Measurements from ENCODE around the gene CIBAR2. TPM values are rescaled to one million over a fixed set of nuclear protein-coding genes. Genes with fewer than 3 reads are reported as not detected.
A peak's percentile ranks its signal among the peaks of the same experiment; 100 is the strongest.

CIBAR2 gene
- total RNA-seq, 3 donors from 2014 or later (not counting 1 experiment from before 2014, with no cell fraction given) = not detected

DNA sequence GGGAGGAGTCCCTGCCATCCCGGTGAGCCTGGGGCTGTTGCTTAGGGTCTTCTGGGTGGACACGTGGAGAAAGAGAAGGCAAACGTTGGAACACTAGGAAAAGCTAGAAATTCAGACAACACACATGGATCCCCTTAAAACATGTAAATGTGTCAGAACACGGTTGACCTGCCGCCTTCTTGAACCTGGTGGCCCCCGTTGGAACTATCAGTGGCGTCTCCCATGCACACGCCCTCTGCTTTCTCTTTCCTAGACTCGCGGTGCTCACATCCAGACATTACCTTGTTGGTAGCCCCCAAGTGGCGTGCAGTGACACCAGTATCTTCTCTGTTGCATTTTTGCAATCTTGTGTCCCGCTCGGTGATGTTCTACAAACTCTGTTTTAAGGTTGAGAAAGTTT is 18.6 kb downstream of the CIBAR2 start:
- H3K4me3 ChIP-seq (ENCODE audit: low read length) = no peak overlapping the region
- no peaks in the 10 kb centered on the region for H3K9me3 Mint-ChIP-seq
- 86% methylated on average over 13 of the region's 13 CpGs for WGBS (ENCODE audit: insufficient coverage)
- H3K27ac ChIP-seq (ENCODE audit: low read length) = no peak overlapping the region
- H3K4me3 Mint-ChIP-seq = no peak overlapping the region
- H3K27ac Mint-ChIP-seq = no peak overlapping the region
- H3K36me3 Mint-ChIP-seq = no peaks in the 10 kb centered on the region
- H3K4me1 Mint-ChIP-seq = peaks cover 1 to 6% of the 10 kb centered on the region in 2 donors
- H3K9me3 ChIP-seq (ENCODE audit: control insufficient read depth, insufficient read depth, low read length) = no peaks in the 10 kb centered on the region
- intact Hi-C loops (cut with micrococcal nuclease) = no loop called here
- H3K4me1 ChIP-seq (ENCODE audit: control insufficient read depth, insufficient read depth, low read length) = peaks cover 16% of the 10 kb centered on the region
- no peak for TF ChIP-seq CTCF (IDR thresholded peaks at IDR 0.05)
- H3K27me3 ChIP-seq (ENCODE audit: control insufficient read depth, insufficient read depth, low read length) = no peaks in the 10 kb centered on the region
- DNase-seq (no peak), ATAC-seq (no peak)
- H3K27me3 Mint-ChIP-seq (ENCODE audit: low read depth in 2 of 2) = no peaks in the 10 kb centered on the region
- peaks cover 2% of the 10 kb centered on the region for H3K36me3 ChIP-seq (ENCODE audit: control insufficient read depth, insufficient read depth, low read length)

- no peak for TF ChIP-seq CTCF (IDR thresholded peaks at IDR 0.05)
Observed at GRCh38 chr16:85092851-85093250, 19.4 kb downstream of the CIBAR2 start.

DNA sequence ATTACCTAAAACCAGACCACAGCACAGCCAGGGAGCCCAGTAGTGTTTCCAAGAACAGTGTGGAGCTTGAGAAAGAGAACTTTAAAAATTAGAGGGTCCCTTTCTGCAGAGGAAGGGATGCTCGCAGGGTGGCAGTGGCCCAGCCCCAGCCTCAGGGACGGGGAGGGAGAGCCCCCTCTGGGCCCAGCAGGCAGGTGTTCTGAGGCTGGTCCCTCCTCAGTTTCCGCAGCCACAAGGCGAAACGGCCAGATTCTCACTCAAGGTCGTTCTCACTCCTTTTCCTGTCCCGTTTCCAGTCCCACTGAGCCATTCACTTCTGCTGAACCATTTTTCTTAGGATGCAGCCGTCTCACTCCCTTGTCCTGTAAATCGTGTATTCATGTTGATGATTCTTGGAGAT is 20.0 kb downstream of the CIBAR2 start:
- Mint-ChIP-seq H3K27ac (no peak overlapping the region), H3K36me3 (no peaks in the 10 kb centered on the region), H3K4me3 (no peak overlapping the region), H3K4me1 (peaks cover 0 to 5% of the 10 kb centered on the region in 2 donors), H3K9me3 (no peaks in the 10 kb centered on the region), H3K27me3 (ENCODE audit: low read depth in 2 of 2) (no peaks in the 10 kb centered on the region)
- Histone ChIP-seq H3K36me3 (ENCODE audit: control insufficient read depth, insufficient read depth, low read length) (peaks cover 2% of the 10 kb centered on the region), H3K9me3 (ENCODE audit: control insufficient read depth, insufficient read depth, low read length) (no peaks in the 10 kb centered on the region), H3K4me1 (ENCODE audit: control insufficient read depth, insufficient read depth, low read length) (peaks cover 16% of the 10 kb centered on the region), H3K27ac (ENCODE audit: low read length) (no peak overlapping the region), H3K27me3 (ENCODE audit: control insufficient read depth, insufficient read depth, low read length) (no peaks in the 10 kb centered on the region), H3K4me3 (ENCODE audit: low read length) (no peak overlapping the region)
- no peak for ATAC-seq
- no peak for DNase-seq
- intact Hi-C loops (cut with micrococcal nuclease) = no loop called here
- WGBS (ENCODE audit: insufficient coverage) = 83% methylated on average over 9 of the region's 9 CpGs
- no peak for TF ChIP-seq CTCF (IDR thresholded peaks at IDR 0.05)

More at GRCh38 chr16:85092851-85093250, 19.4 kb downstream of the CIBAR2 start:
- peaks cover 2% of the 10 kb centered on the region for H3K36me3 ChIP-seq (ENCODE audit: control insufficient read depth, insufficient read depth, low read length)
- WGBS (ENCODE audit: insufficient coverage) = 94% methylated on average over 18 of the region's 18 CpGs
- peaks cover 0 to 5% of the 10 kb centered on the region in 2 donors for H3K4me1 Mint-ChIP-seq
- peaks cover 16% of the 10 kb centered on the region for H3K4me1 ChIP-seq (ENCODE audit: control insufficient read depth, insufficient read depth, low read length)
- no peaks in the 10 kb centered on the region for H3K27me3 Mint-ChIP-seq (ENCODE audit: low read depth in 2 of 2)
- H3K9me3 Mint-ChIP-seq = no peaks in the 10 kb centered on the region
- no peaks in the 10 kb centered on the region for H3K27me3 ChIP-seq (ENCODE audit: control insufficient read depth, insufficient read depth, low read length)
- DNase-seq = no peak
- ATAC-seq = no peak
- no peak overlapping the region for H3K27ac ChIP-seq (ENCODE audit: low read length)
- H3K36me3 Mint-ChIP-seq = no peaks in the 10 kb centered on the region
- H3K27ac Mint-ChIP-seq = no peak overlapping the region
- intact Hi-C loops (cut with micrococcal nuclease) = no loop called here
- no peak overlapping the region for H3K4me3 ChIP-seq (ENCODE audit: low read length)
- H3K4me3 Mint-ChIP-seq = no peak overlapping the region
- no peaks in the 10 kb centered on the region for H3K9me3 ChIP-seq (ENCODE audit: control insufficient read depth, insufficient read depth, low read length)

DNA sequence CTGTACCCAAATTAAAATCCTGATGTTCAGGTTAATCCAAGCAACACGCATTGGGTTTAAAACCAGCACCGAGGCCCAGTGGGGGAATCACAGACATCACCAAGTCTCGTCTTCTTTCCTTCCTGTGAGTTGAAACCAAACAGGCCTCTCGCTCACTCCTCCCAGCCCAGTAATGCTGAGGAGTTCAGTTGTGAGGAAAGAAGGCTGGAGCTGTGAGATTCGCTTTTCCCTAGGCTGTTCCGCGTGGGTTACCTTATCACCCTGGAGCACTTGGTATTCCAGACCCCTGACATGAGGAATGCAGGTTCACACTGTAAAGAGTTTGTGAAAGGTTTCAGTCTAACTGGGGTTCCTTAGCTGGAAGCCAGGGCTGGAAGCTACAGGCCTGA is 20.8 kb downstream of the CIBAR2 start:
- Mint-ChIP-seq H3K9me3 (no peaks in the 10 kb centered on the region), H3K27me3 (ENCODE audit: low read depth in 2 of 2) (no peaks in the 10 kb centered on the region), H3K4me3 (no peak overlapping the region), H3K36me3 (no peaks in the 10 kb centered on the region), H3K4me1 (peaks cover 7 to 12% of the 10 kb centered on the region in 2 donors), H3K27ac (peak overlapping the region in 1 of 2 donors; percentile 42)
- Histone ChIP-seq H3K9me3 (ENCODE audit: control insufficient read depth, insufficient read depth, low read length) (no peaks in the 10 kb centered on the region), H3K27me3 (ENCODE audit: control insufficient read depth, insufficient read depth, low read length) (no peaks in the 10 kb centered on the region), H3K4me3 (ENCODE audit: low read length) (no peak overlapping the region), H3K27ac (ENCODE audit: low read length) (peak overlapping the region; percentile 27), H3K4me1 (ENCODE audit: control insufficient read depth, insufficient read depth, low read length) (peaks cover 24% of the 10 kb centered on the region), H3K36me3 (ENCODE audit: control insufficient read depth, insufficient read depth, low read length) (peaks cover 2% of the 10 kb centered on the region)
- DNase-seq = peak in 1 of 2 donors; percentile 42
- 78% methylated on average over 6 of the region's 7 CpGs for WGBS (ENCODE audit: insufficient coverage)
- no peak for ATAC-seq
- intact Hi-C loops (cut with micrococcal nuclease) = no loop called here
- TF ChIP-seq CTCF (IDR thresholded peaks at IDR 0.05) = no peak

Data from natural killer cell (primary cell).